Vagina (tissue), 2 donors: ENCODE measurements around the gene FEZF1.

Source experiments
- CTCF ChIP-seq, 3 experiments: fragments of 450-650 bp in 2 of 3; fragments of 200-600 bp in 1 of 3; sonication (generic) in 1 of 3; IDR thresholded peaks; one replicate each; pipeline ENCODE4 v1.5.1; 2017 to 2019; ENCODE audit warnings: antibody characterized with exemption in 3 of 3, mild to moderate bottlenecking in 2 of 3, moderate library complexity in 2 of 3
- POLR2AphosphoS5 ChIP-seq, 2 donors: sonication (generic); formaldehyde crosslinking; IDR thresholded peaks; one replicate each; pipeline ENCODE4 v1.9.0; 2017; ENCODE audit warnings: antibody characterized with exemption in 2 of 2, mild to moderate bottlenecking in 2 of 2, low read depth in 1 of 2; ENCODE audit not compliant: insufficient read depth in 1 of 2

- TF ChIP-seq POLR2AphosphoS5 (IDR thresholded peaks at IDR 0.05; ENCODE audit: insufficient read depth in 1 of 2, low read depth in 1 of 2) (no peak), CTCF (IDR thresholded peaks at IDR 0.05) (no peak)
Observed at GRCh38 chr7:122257056-122257455, 47.5 kb downstream of the FEZF1 start.
